Lung (tissue), 12 donors: ENCODE results near the gene ATP2B2. TPM values are rescaled to one million over a fixed set of nuclear protein-coding genes. Genes with fewer than 3 reads are reported as not detected.

Experiments used
- ATAC-seq: fragments of 200-7000 bp; cut with Tn5 transposase; one replicate; pipeline ENCODE4 v1.9.1; 2020; ENCODE audit warnings: moderate number of reproducible peaks; ENCODE audit not compliant: insufficient read depth, low FRiP score
- DNase-seq, 3 donors: peaks; one replicate each; pipeline ENCODE4 v3.0.0-alpha.2; 2013 to 2017
- H3K27ac ChIP-seq, 2 donors: one replicate each; pipeline ENCODE4 v1.5.1; 2013; ENCODE audit warnings: mild to moderate bottlenecking in 2 of 2, moderate library complexity in 2 of 2, control low read depth in 1 of 2, inconsistent platforms in 1 of 2, low read depth in 1 of 2, low read length in 1 of 2
- H3K27me3 ChIP-seq, 3 donors: one replicate each; pipeline ENCODE4 v1.5.1; 2013; ENCODE audit warnings: low read length in 2 of 3; ENCODE audit not compliant: control insufficient read depth in 3 of 3, insufficient read depth in 3 of 3
- H3K36me3 ChIP-seq, 4 donors: one replicate each; pipeline ENCODE4 v1.5.1; 2013; ENCODE audit warnings: low read length in 4 of 4, mild to moderate bottlenecking in 1 of 4, moderate library complexity in 1 of 4; ENCODE audit not compliant: control insufficient read depth in 4 of 4, insufficient read depth in 4 of 4
- H3K4me1 ChIP-seq, 5 donors: one replicate each; pipeline ENCODE4 v1.5.1; 2013; ENCODE audit warnings: low read length in 5 of 5, mild to moderate bottlenecking in 2 of 5, moderate library complexity in 1 of 5; ENCODE audit not compliant: control insufficient read depth in 5 of 5, insufficient read depth in 5 of 5
- H3K4me3 ChIP-seq: one replicate; pipeline ENCODE4 v1.5.1; 2013; ENCODE audit warnings: mild to moderate bottlenecking, control low read depth, moderate library complexity
- H3K9ac ChIP-seq, 2 donors: one replicate each; pipeline ENCODE4 v1.5.1; 2013; ENCODE audit warnings: low read length in 2 of 2, control low read depth in 1 of 2; ENCODE audit not compliant: insufficient read depth in 1 of 2
- H3K9me3 ChIP-seq, 4 donors: one replicate each; pipeline ENCODE4 v1.5.1; 2013; ENCODE audit warnings: low read length in 3 of 4, mild to moderate bottlenecking in 1 of 4, moderate library complexity in 1 of 4; ENCODE audit not compliant: control insufficient read depth in 4 of 4, insufficient read depth in 3 of 4
- WGBS, 2 donors: extraction: QIAGEN DNeasy Blood & Tissue Kit; methylation state at CpG; one replicate each; pipeline ENCODE4 v1.1.7; 2013; 5-methylcytosine and 5-hydroxymethylcytosine counted together
- polyA plus RNA-seq, 2 donors: library from polyadenylated mRNA; stranded (reverse); fragments of 200-250 nt; gene quantifications; one replicate each; pipeline ENCODE4 v1.2.1, GENCODE V29; 2013
- total RNA-seq, 2 donors: library from RNA; depleted of rRNA in 1 of 2; stranded (reverse); fragments of >200 nt in 1 of 2; gene quantifications; one replicate each; pipeline ENCODE4 v1.2.1, GENCODE V29; 2014 to 2021
- TF ChIP-seq, protein P1 (sequence below): IDR thresholded peaks from 2 replicates; pipeline ENCODE4 v1.5.1; 2012; ENCODE audit warnings: mild to moderate bottlenecking; ENCODE audit errors: control extremely low read depth, extremely low read depth
- donor health status: control.
- donor health status: control.
- donor health status: Bipolar disorder and iron deficiency.
- donor health status: healthy.
- donor health status: DM: yes; HTN: yes; CAD: no.

The ATP2B2 gene
- total and polyA plus RNA-seq, 4 donors: 0.06 TPM; not detected in 3

DNA sequence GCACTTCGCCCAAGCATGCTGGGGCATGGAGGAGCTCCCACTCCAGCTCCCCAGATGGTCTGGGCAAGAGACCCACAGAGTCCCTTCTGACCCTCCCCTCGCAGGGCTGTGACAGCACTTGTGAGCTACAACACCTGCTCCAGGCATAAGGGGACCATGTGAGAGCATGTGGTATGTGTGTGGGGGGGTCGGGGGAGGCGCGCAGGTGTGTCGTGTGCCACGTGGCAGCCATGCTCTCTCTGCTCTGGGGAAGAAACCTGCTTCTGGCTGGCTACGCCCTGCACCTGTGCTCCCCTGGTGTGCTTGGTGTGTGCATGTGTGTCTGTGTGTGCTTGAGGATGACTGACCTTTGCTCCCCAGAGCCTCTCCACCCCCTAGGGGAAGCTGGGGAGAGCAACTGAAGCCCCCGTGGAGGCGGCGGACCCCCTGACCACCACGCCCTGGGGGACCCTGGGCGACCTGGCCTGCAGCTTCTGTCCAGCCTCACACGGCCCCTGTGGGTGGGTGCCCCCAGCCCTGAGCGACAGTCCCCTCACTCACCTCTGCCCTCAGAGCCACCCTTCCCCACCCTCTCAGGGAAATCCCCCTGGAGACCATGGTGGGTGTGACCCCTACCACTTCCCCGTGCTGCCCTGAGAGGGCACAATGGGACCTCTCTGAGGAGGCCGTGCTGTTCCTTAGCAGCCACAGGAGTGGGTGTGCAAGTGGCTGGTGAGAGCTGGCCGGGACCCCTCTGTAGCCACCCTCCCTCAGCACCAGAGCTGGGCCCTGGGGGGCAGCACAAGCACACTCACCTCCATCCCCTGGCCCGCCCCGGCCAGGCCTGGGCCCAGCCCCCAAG lies 167.8 kb downstream of the ATP2B2 start:
- TF ChIP-seq, protein P1, sequence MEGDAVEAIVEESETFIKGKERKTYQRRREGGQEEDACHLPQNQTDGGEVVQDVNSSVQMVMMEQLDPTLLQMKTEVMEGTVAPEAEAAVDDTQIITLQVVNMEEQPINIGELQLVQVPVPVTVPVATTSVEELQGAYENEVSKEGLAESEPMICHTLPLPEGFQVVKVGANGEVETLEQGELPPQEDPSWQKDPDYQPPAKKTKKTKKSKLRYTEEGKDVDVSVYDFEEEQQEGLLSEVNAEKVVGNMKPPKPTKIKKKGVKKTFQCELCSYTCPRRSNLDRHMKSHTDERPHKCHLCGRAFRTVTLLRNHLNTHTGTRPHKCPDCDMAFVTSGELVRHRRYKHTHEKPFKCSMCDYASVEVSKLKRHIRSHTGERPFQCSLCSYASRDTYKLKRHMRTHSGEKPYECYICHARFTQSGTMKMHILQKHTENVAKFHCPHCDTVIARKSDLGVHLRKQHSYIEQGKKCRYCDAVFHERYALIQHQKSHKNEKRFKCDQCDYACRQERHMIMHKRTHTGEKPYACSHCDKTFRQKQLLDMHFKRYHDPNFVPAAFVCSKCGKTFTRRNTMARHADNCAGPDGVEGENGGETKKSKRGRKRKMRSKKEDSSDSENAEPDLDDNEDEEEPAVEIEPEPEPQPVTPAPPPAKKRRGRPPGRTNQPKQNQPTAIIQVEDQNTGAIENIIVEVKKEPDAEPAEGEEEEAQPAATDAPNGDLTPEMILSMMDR: no peak
- no peaks in the 10 kb centered on the region for H3K36me3 ChIP-seq
- H3K9me3 ChIP-seq: no peaks in the 10 kb centered on the region
- DNase-seq (no peak), ATAC-seq (no peak)
- peaks cover 0 to 2% (median 0%) of the 10 kb centered on the region in 5 donors for H3K4me1 ChIP-seq
- H3K27ac ChIP-seq: no peak overlapping the region
- peaks cover 0 to 10% (median 0%) of the 10 kb centered on the region in 3 donors for H3K27me3 ChIP-seq
- 78 to 88% methylated on average over 20 of the region's 20 CpGs for WGBS, 2 donors
- no peak overlapping the region for H3K9ac ChIP-seq
- no peak overlapping the region for H3K4me3 ChIP-seq

DNA sequence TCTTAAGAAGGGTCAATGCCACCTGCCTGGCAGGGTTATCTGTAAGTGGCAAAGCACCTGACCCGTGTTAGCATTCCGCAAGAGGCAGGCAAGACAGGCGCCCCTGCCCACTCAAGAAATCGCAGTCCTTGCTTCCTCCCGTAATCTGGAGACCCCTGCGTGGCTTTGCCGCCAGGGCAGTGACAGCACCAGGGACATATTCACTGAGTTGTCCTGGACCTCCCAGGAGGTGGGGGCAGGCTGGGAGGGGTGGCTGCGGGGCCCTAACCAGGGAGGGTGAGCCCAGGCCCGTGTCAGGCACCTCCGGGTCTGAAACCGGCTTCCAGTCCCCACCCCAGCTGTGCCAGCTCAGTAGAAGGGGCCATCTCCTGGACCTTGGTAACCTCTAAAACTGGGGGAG lies 168.6 kb downstream of the ATP2B2 start:
- Histone ChIP-seq H3K4me3 (no peak overlapping the region), H3K36me3 (no peaks in the 10 kb centered on the region), H3K9me3 (no peaks in the 10 kb centered on the region), H3K9ac (no peak overlapping the region), H3K27me3 (peaks cover 0 to 10% (median 0%) of the 10 kb centered on the region in 3 donors), H3K4me1 (peaks cover 0 to 2% (median 0%) of the 10 kb centered on the region in 5 donors), H3K27ac (no peak overlapping the region)
- ATAC-seq (no peak), DNase-seq (no peak)
- 78 to 90% methylated on average over 11 of the region's 11 CpGs for WGBS, 2 donors
- TF ChIP-seq, protein P1: no peak

DNA sequence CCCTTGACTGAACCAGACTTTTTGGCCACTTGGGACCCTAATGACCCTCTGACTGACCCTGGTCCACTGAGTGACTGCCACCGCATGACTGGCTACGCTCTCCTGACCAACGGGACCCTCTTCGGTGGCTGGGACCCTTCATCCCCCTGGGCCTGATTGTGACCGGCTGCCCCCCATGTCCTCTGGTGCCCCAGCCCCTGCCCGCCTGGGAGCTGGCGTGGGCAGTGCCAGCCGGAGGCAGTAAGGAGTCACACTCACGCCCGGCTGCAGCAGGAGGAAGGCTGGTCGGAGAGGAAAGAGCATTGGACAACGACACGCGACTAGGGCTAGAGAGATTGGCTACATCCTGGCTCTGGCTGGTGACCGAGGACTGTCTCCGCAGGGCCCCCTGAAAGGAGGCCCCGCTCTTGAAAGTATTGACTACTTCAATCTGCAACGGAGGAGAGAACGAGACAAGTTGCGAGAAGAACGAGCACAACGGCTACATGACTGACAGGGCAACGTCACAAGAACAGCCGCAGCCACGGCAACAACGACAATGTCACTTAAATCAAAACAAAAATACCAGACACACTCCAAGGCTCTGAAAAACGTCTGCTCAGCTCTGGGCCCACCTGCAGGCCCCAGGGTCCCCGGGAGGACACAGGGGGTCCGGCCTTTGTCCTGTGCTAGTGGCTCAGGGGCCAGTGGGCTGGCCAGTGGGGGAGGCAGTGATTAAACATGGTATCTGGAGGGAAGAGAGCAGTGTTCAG lies 169.3 kb downstream of the ATP2B2 start:
- TF ChIP-seq, protein P1: no peak
- 77 to 90% methylated on average over 29 of the region's 29 CpGs for WGBS, 2 donors
- Histone ChIP-seq H3K27ac (no peak overlapping the region), H3K27me3 (peaks cover 0 to 10% (median 0%) of the 10 kb centered on the region in 3 donors), H3K36me3 (no peaks in the 10 kb centered on the region), H3K9me3 (no peaks in the 10 kb centered on the region), H3K9ac (no peak overlapping the region), H3K4me1 (peaks cover 0 to 2% (median 0%) of the 10 kb centered on the region in 5 donors), H3K4me3 (no peak overlapping the region)
- no peak for ATAC-seq
- DNase-seq: no peak
